VCaP (cell line): ENCODE results near the gene TUFM.
A peak's percentile ranks its signal among the peaks of the same experiment; 100 is the strongest.
"Not testable (repeated sequence)": the region's sequence is repeated elsewhere in the genome, so short reads cannot be mapped to it uniquely, and the experiment has no call there.

ENCODE experiments used
- H3K27ac ChIP-seq: fragments of 450-650 bp; 2 replicates; pipeline ENCODE4 v1.5.1; 2017
- CTCF ChIP-seq: fragments of 450-650 bp; conservative IDR thresholded peaks from 2 replicates; pipeline ENCODE4 v1.5.1; 2017; ENCODE audit warnings: mild to moderate bottlenecking, moderate library complexity

The TUFM gene

GRCh38 chr16:28883221-28883996 lies 37.3 kb upstream of the TUFM start:
- no peak overlapping the region for H3K27ac ChIP-seq
- no peak for TF ChIP-seq CTCF

GRCh38 chr16:28882551-28883160 lies 36.5 kb upstream of the TUFM start:
- no peak overlapping the region for H3K27ac ChIP-seq
- TF ChIP-seq CTCF, result no peak

GRCh38 chr16:28881565-28881964 lies 35.4 kb upstream of the TUFM start:
- not testable (repeated sequence) for H3K27ac ChIP-seq

GRCh38 chr16:28880955-28881354 lies 34.8 kb upstream of the TUFM start:
- no peak for TF ChIP-seq CTCF
- H3K27ac ChIP-seq, result no peak overlapping the region

GRCh38 chr16:28880589-28880915 lies 34.4 kb upstream of the TUFM start:
- no peak for TF ChIP-seq CTCF

GRCh38 chr16:28879841-28880588 lies 33.9 kb upstream of the TUFM start:
- peak overlapping the region; percentile 37; the same call in 1 of the 2 replicates for H3K27ac ChIP-seq
- no peak for TF ChIP-seq CTCF

More at GRCh38 chr16:28880589-28880915, 34.4 kb upstream of the TUFM start:
- peak overlapping the region; percentile 10; the same call in 1 of the 2 replicates for H3K27ac ChIP-seq

GRCh38 chr16:28879261-28879840 lies 33.2 kb upstream of the TUFM start:
- TF ChIP-seq CTCF, result no peak
- peak overlapping the region; percentile 37; the same call in 1 of the 2 replicates for H3K27ac ChIP-seq
